Activated T-cell treated with anti-CD3 and anti-CD28 coated beads, Interleukin-2, amount 50 U/mL, for 24 hours (primary cell): ENCODE data around the gene CNBD2.
"Not testable (repeated sequence)": the region's sequence is repeated elsewhere in the genome, so short reads cannot be mapped to it uniquely, and the experiment has no call there.

Experiments
- DNase-seq: peaks from one replicate; pipeline ENCODE4 v3.0.0-alpha.2; 2020
- H3K27ac Mint-ChIP-seq: 2 replicates; pipeline ENCODE4 v1.8.0; 2020; ENCODE audit warnings: mild to moderate bottlenecking, mixed read lengths
- H3K27me3 Mint-ChIP-seq: 2 replicates; pipeline ENCODE4 v1.8.0; 2020; ENCODE audit warnings: mixed read lengths
- H3K36me3 Mint-ChIP-seq: 2 replicates; pipeline ENCODE4 v1.8.0; 2020; ENCODE audit warnings: low read depth, mixed read lengths
- H3K4me1 Mint-ChIP-seq: 2 replicates; pipeline ENCODE4 v1.8.0; 2020; ENCODE audit warnings: low read depth, mixed read lengths
- H3K4me3 Mint-ChIP-seq: 2 replicates; pipeline ENCODE4 v1.8.0; 2020; ENCODE audit warnings: mild to moderate bottlenecking, moderate library complexity, mixed read lengths
- H3K9me3 Mint-ChIP-seq: 2 replicates; pipeline ENCODE4 v1.8.0; 2020; ENCODE audit warnings: mixed read lengths

Gene CNBD2

GRCh38 chr20:36077762-36078161, 109.4 kb downstream of the CNBD2 start:
- H3K36me3 Mint-ChIP-seq, H3K9me3 Mint-ChIP-seq, H3K4me3 Mint-ChIP-seq, DNase-seq, H3K27me3 Mint-ChIP-seq, H3K27ac Mint-ChIP-seq, H3K4me1 Mint-ChIP-seq: not testable (repeated sequence)

GRCh38 chr20:36079486-36079885, 111.1 kb downstream of the CNBD2 start:
- H3K4me3 Mint-ChIP-seq: no peak overlapping the region
- no peaks in the 10 kb centered on the region for H3K9me3 Mint-ChIP-seq
- no peak for DNase-seq
- no peaks in the 10 kb centered on the region for H3K36me3 Mint-ChIP-seq
- peaks cover 5% of the 10 kb centered on the region for H3K4me1 Mint-ChIP-seq
- peaks cover 11% of the 10 kb centered on the region for H3K27me3 Mint-ChIP-seq
- H3K27ac Mint-ChIP-seq: no peak overlapping the region

- DNase-seq, H3K36me3 Mint-ChIP-seq, H3K4me3 Mint-ChIP-seq, H3K9me3 Mint-ChIP-seq, H3K4me1 Mint-ChIP-seq, H3K27ac Mint-ChIP-seq: not testable (repeated sequence)
- H3K27me3 Mint-ChIP-seq: peaks cover 14% of the 10 kb centered on the region
Measured at GRCh38 chr20:36079984-36080383, 111.6 kb downstream of the CNBD2 start.
